NK-92 (cell line): Measurements from ENCODE around the gene CDR2L.

Experiments
- DNase-seq: peaks from one replicate; lab custom pipeline; 2025; ENCODE audit not compliant: unreplicated experiment; lab: John Stamatoyannopoulos, UW

CDR2L gene

GRCh38 chr17:74987418-74987908, at the start of gene CDR2L:
CDR2L (plus strand) TSS chr17:74987632; CDS start chr17:74988044, 412 bp downstream.
- DNase-seq, result no peak

GRCh38 chr17:74938194-74938950, 49.1 kb upstream of the CDR2L start:
- DNase-seq, result no peak

- no peak for DNase-seq
These were observed 47.9 kb upstream of the CDR2L start for GRCh38 chr17:74939534-74939933.

DNA sequence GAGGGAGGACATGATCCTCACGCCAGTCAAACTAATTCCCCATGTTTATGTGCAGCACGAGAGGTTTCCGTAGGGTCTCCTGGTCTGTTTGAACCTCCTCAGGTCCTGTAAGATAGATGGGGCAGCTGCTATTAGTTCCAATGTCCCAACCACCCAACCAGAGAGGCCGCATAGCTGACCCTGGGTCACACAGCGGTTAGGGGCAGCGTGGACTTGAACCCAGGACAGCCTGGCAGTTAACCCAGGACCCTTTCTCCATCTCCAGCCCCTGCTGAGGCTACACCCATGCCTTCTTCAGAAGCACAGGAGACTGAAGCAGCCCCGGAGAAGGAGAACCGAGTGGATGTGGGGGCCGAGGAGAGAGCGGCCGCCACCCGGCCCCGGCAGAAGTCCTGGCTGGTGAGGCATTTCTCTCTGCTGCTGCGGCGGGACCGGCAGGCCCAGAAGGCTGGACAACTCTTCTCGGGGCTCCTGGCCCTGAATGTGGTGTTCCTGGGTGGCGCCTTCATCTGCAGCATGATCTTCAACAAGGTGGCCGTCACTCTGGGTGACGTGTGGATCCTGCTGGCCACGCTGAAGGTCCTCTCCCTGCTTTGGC, 46.2 kb upstream of the CDR2L start:
- no peak for DNase-seq

DNA sequence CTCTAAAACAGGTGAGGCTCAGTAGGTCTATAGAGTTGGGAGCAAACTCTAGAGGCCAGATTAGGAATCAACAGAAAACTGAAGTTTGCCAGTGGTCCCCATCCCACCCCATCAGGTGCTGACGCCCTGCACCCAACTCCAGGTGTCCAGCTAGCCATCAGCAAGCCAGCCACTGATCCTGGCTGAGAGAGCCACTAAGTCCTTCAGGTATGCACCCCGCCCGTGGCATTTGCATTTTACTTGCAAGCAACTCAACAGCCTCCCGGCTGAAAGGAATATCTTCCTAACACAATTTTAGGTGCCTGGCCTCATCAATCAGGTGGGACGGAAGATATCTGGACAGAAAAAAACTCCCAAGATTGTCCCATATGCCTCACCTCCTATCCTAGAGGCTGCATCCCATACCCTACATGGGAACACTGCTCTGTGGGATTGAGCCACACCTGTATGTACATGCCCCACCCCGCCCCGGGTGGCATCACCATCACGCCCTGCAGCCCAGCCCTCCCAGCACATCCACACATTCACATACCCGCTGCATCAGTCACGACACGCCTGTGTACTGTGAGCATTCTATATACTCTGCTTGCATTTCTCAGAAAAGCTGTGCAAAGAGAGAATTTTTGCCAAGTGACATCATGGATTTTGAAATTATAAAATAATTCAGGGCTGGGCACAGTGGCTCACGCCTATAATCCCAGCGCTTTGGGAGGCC, 43.5 kb upstream of the CDR2L start:
- DNase-seq, result no peak

- DNase-seq, result no peak
These were observed 41.9 kb upstream of the CDR2L start for GRCh38 chr17:74945543-74945942.

GRCh38 chr17:74946641-74947040, 40.8 kb upstream of the CDR2L start:
- no peak for DNase-seq

GRCh38 chr17:74947041-74947754, 40.2 kb upstream of the CDR2L start:
- no peak for DNase-seq

- no peak for DNase-seq
These were observed 37.8 kb upstream of the CDR2L start for GRCh38 chr17:74949455-74950115.

GRCh38 chr17:74950207-74950606, 37.2 kb upstream of the CDR2L start:
- DNase-seq, result no peak

DNA sequence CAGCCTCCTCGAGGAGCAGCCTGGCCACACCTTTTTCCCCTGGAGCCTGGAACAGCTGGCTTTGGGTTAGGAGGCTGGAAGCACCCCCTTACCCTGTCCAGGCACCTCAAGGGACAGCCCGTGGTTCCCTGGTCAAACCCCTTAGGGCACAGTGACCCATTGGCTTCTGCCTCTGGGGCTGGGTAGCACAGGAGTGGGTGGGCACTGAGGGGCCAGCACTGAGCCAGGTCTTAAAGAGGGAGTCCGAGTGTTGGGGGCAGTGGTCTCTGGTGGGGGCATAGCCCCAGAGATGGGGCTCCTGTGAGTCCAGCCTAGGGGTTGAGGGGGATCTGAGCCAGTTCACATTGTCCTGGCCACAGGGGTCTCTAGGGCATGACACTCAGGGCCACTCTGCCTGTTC, 36.4 kb upstream of the CDR2L start:
- DNase-seq, result no peak

- DNase-seq, result no peak
These were observed 35.6 kb upstream of the CDR2L start for GRCh38 chr17:74951680-74952421.

DNA sequence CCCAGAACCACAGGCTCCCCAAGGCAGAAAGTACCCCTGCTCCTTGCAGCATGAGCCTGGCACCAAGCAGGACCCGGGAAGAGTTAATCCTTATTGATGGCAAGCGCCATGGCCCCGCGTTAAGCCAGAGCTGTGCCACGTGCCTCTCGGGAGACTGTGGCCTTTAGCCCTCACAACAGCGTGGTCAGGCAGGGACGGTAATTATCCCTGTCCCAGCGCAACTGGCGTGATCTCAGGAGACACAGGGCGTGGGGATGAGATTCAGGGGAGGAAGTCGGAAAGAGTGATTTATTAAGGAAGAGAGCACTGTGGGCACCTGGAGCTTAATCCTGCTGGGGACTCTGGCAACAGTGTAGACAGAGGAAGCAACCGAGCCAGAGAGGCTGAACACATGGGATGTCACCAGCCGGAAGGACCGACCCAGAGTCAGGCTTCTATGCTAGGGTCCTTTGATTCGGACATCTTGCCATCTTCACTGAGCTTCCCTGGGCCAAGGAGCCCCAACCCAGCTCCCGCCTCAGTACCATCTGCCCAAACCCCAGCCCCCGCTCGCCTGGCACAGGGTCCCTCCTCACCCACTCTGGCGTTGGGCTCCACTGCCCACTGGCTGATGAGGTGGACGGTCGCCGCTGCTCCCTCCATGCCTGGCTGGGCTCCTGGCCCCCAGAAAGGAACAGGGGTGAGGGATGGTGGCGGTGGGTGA, 34.9 kb upstream of the CDR2L start:
- DNase-seq, result no peak

DNA sequence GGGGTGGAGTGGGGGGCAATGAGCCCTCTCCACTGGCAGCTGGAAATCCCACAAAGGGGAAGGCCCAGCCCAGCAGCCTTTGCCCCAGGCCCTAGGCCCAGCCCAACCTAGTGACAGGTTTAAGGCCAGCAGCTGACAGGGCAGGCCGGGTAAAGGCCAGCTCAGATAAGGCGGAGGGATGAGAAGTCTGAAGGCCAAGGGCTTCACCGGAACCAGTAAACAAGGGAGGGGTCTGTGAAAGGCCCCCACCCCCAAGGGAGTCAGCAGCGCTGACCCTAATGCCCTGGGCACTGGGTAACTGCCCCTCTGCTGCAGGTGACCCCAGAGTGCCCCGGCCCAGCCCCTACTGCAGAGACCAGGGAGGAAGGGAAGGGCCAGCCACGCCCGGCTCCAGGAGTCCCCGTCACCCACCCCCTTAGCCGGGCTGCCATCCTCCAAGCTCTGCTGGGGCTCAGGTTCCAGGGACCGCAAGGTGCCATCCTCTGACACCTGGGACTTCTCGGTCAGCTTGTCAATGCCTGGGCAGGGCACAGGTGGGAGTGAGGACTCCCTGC, 34.2 kb upstream of the CDR2L start:
- no peak for DNase-seq

GRCh38 chr17:74954115-74954514, 33.3 kb upstream of the CDR2L start:
- no peak for DNase-seq

DNA sequence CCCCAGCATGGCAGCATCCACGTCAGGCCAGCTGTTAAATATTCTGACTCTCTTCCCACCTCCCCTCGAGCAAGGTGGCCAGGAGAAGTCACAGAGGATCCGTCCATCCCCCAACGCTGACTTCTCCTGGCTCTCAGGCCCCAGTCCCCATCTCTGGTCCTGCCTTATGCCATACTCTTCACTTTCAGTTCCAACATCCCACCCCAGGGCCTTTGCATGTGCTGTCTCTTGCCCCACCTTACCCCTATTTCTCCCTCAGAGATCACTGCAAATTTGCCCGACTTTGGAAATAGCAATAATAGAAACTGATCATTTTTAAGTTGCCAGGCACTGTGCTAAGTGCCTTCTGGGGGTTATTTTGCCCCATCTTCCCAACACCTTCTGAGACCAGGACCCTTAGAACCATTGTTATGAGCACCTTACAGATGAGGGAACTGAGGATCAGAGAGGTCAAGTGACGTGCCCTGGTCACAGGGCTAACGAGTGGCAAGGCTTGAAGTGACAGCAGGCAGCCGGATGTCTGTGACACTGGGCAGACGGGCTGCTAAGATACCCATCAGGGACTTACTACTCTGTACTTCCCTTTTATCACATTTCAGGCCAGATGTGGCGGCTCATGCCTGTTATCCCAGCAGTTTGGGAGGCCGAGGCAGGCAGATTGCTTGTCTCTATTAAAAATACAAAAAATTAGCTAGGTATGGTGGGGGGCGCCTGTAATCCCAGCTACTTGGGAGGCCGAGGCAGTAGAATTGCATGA, 32.6 kb upstream of the CDR2L start:
- DNase-seq, result no peak

- no peak for DNase-seq
These were observed 31.3 kb upstream of the CDR2L start for GRCh38 chr17:74956093-74956492.

GRCh38 chr17:74957935-74958740, 29.3 kb upstream of the CDR2L start:
- DNase-seq, result no peak
